K562 (cell line): ENCODE measurements around the gene ARL11. TPM values are rescaled to one million over a fixed set of nuclear protein-coding genes. Genes with fewer than 3 reads are reported as not detected.

Experiments used
- ATAC-seq: fragments of 200-7000 bp; cut with Tn5 transposase; 3 replicates; pipeline ENCODE4 v1.9.1; 2020; ENCODE audit warnings: moderate library complexity
- BruUV-seq: library from RNA; stranded (reverse); fragments of 400-500 nt; replicated peaks from 2 replicates; lab custom pipeline; 2021; lab: Mats Ljungman, UMichigan
- CTCF ChIA-PET: fragments of 300-600 bp; formaldehyde crosslinking; extraction: SDS; loops from one replicate; lab custom pipeline; 2021; ENCODE audit warnings: low intra/inter-chr PET ratio; lab: Yijun Ruan, JAX
- POLR2A ChIA-PET: fragments of 300-600, 350-650 bp; sonication (Branson Sonifier 250); formaldehyde crosslinking; extraction: SDS; loops from one replicate; lab custom pipeline; 2021; ENCODE audit warnings: antibody characterized with exemption, inconsistent platforms; lab: Yijun Ruan, JAX
- DNase-seq, 4 experiments: peaks; one replicate each; pipeline versions ENCODE4 v3.0.0 to v3.0.0-alpha.2; 2011 to 2018; ENCODE audit warnings: low spot score in 3 of 4, mixed read lengths in 3 of 4; ENCODE audit errors: extremely low read depth in 1 of 4
- FAIRE-seq: peaks from 2 replicates; lab custom pipeline; 2011; peaks lifted over from hg19 to GRCh38; lab: Jason Lieb, UNC
- H2AFZ ChIP-seq: 2 replicates; pipeline ENCODE4 v1.6.0; 2011; ENCODE audit warnings: low read depth, low read length, control low read depth, inconsistent platforms
- H3K27ac ChIP-seq: fragments of 200-600 bp; 3 replicates; pipeline ENCODE4 v1.8.0; 2011; ENCODE audit warnings: low read depth, mild to moderate bottlenecking, control low read depth, inconsistent platforms, low read length, moderate library complexity, mixed read lengths; ENCODE audit errors: extremely low read depth
- H3K27me3 ChIP-seq, 2 experiments: fragments of 300-600 bp in 1 of 2; 2 replicates in 1 of 2; 3 replicates in 1 of 2; pipeline versions ENCODE4 v1.6.0 to v1.8.0; 2011; ENCODE audit warnings: inconsistent platforms in 2 of 2, low read length in 2 of 2, mild to moderate bottlenecking in 1 of 2, mixed read lengths in 1 of 2, moderate library complexity in 1 of 2; ENCODE audit not compliant: control insufficient read depth in 2 of 2, insufficient read depth in 2 of 2
- H3K36me3 ChIP-seq: fragments of 300-600 bp; 3 replicates; pipeline ENCODE4 v1.8.0; 2011; ENCODE audit warnings: mild to moderate bottlenecking, low read length, inconsistent platforms; ENCODE audit not compliant: control insufficient read depth, insufficient read depth
- H3K4me1 ChIP-seq, 2 experiments: fragments of 200-600 bp in 1 of 2; replicated peaks in 1 of 2; 2 replicates in 1 of 2; 3 replicates in 1 of 2; pipeline versions ENCODE4 v1.5.1 to v1.8.0; 2011; ENCODE audit warnings: inconsistent platforms in 2 of 2, low read length in 2 of 2, mild to moderate bottlenecking in 1 of 2, mixed read lengths in 1 of 2, moderate library complexity in 1 of 2; ENCODE audit not compliant: control insufficient read depth in 2 of 2, insufficient read depth in 2 of 2
- H3K4me2 ChIP-seq: 2 replicates; pipeline ENCODE4 v1.6.1; 2011; ENCODE audit warnings: low read length, control low read depth, inconsistent platforms, mixed read lengths; ENCODE audit not compliant: insufficient read depth
- H3K4me3 ChIP-seq: fragments of 200-600 bp; sonication (generic), shearing (Covaris generic); 2 replicates; pipeline ENCODE4 v1.5.1; 2016; ENCODE audit warnings: control low read depth, inconsistent platforms
- H3K79me2 ChIP-seq: fragments of 200-600 bp; 3 replicates; pipeline ENCODE4 v1.8.0; 2011; ENCODE audit warnings: low read length, inconsistent platforms; ENCODE audit not compliant: control insufficient read depth, insufficient read depth
- H3K9ac ChIP-seq, 2 experiments: 2 replicates each; pipeline versions ENCODE4 v1.6.0 to v1.6.1; 2011; ENCODE audit warnings: low read depth in 2 of 2, low read length in 2 of 2, control low read depth in 1 of 2, inconsistent platforms in 1 of 2, mild to moderate bottlenecking in 1 of 2, mixed read lengths in 1 of 2; ENCODE audit not compliant: insufficient read depth in 1 of 2
- H3K9me1 ChIP-seq: one replicate; pipeline ENCODE4 v1.6.0; 2011; ENCODE audit warnings: inconsistent platforms, mild to moderate bottlenecking, low read length, moderate library complexity; ENCODE audit not compliant: control insufficient read depth, insufficient read depth
- H3K9me3 ChIP-seq: replicated peaks from 2 replicates; pipeline ENCODE4 v1.5.1; 2011; ENCODE audit warnings: low read depth, low read length, inconsistent platforms; ENCODE audit not compliant: control insufficient read depth, insufficient read depth
- H4K20me1 ChIP-seq: replicated peaks from 2 replicates; pipeline ENCODE4 v1.6.1; 2011; ENCODE audit warnings: low read length, inconsistent platforms, mixed read lengths; ENCODE audit not compliant: control insufficient read depth, insufficient read depth
- GTF3C2 ChIP-seq: IDR thresholded peaks from 3 replicates; pipeline ENCODE4 v1.6.1; 2011; ENCODE audit warnings: borderline replicate concordance, mild to moderate bottlenecking, moderate library complexity; ENCODE audit not compliant: insufficient read length; ENCODE audit errors: extremely low read depth
- L3MBTL2 ChIP-seq: fragments of 450-650 bp; IDR thresholded peaks from 2 replicates; pipeline ENCODE4 v1.6.1; 2016; ENCODE audit warnings: mild to moderate bottlenecking, moderate library complexity
- TAF15 ChIP-seq: fragments of 200-400 bp; formaldehyde crosslinking; IDR thresholded peaks from 2 replicates; pipeline ENCODE4 v1.6.1; 2017; ENCODE audit warnings: mild to moderate bottlenecking, low read depth, low read length, moderate library complexity
- ZNF12 ChIP-seq: sonication (generic); formaldehyde crosslinking; IDR thresholded peaks from 2 replicates; pipeline ENCODE4 v1.4.0; 2020; ENCODE audit warnings: mild to moderate bottlenecking, missing genetic modification reagents
- ZNF407 ChIP-seq: fragments of 450-650 bp; IDR thresholded peaks from 2 replicates; pipeline ENCODE4 v1.6.1; 2016; ENCODE audit warnings: low read depth
- WGBS: fragments of 100-300 bp; shearing (Covaris generic); methylation state at CpG from one replicate; pipeline ENCODE4 v1.1.6; 2016; ENCODE audit warnings: low coverage, mixed read lengths; ENCODE audit not compliant: insufficient coverage; ENCODE audit errors: missing lambda C conversion rate; 5-methylcytosine and 5-hydroxymethylcytosine counted together
- in situ Hi-C: fragments of 300-500 bp; cut with MboI; formaldehyde crosslinking; loops from 4 replicates; pipeline ENCODE4 v1.15.0; 2018; ENCODE audit warnings: inconsistent platforms, mixed read lengths
- intact Hi-C: fragments of 100-400 bp; cut with micrococcal nuclease; formaldehyde crosslinking; loops from 2 replicates; pipeline ENCODE4 v1.14.2; 2022
- polyA plus RNA-seq, 8 experiments: library from polyadenylated mRNA; depleted of rRNA in 4 of 8; stranded (reverse) in 5 of 8; unstranded in 3 of 8; fragments of >200 nt; fragmentation: Nextera tagmentation in 2 of 8; fragmentation: Illumina TruSeq in 1 of 8; extraction: Ambion mirVana in 2 of 8; extraction: Trizol in 1 of 8; gene quantifications; 2 replicates each; pipeline versions ENCODE4 v1.2.1 to v1.2.3, GENCODE V29; 2011 to 2014; ENCODE audit warnings: inconsistent platforms in 1 of 8, missing spikeins in 1 of 8
- total RNA-seq, 7 experiments: library from RNA; depleted of rRNA in 6 of 7; stranded (reverse); fragments of >200 nt in 6 of 7; fragmentation: Illumina TruSeq in 2 of 7; extraction: Trizol in 2 of 7; gene quantifications; 2 replicates each; pipeline versions ENCODE4 v1.2.1 to v1.2.3, GENCODE V29; 2011 to 2021; ENCODE audit warnings: low replicate concordance in 1 of 7

Gene ARL11
- total and polyA plus RNA-seq, 9 of the 15 experiments (the other 6 are each of a cell fraction or from before 2014, with no cell fraction given), result 0.18 to 0.87 (median 0.45) TPM

- WGBS, result 16% methylated on average over 20 of the region's 22 CpGs
- Histone ChIP-seq H3K27ac (no peak overlapping the region), H3K9ac (peak overlapping the region in 1 of 2 experiments; percentile 86; a peak in 2 of 4 replicates), H3K36me3 (no peaks in the 10 kb centered on the region), H3K9me3 (no peaks in the 10 kb centered on the region), H3K27me3 (no peaks in the 10 kb centered on the region), H3K9me1 (no peaks in the 10 kb centered on the region), H4K20me1 (no peaks in the 10 kb centered on the region)
- no peak for FAIRE-seq
- peak; percentile 59 for ATAC-seq
- BruUV-seq, result no TSS peak
- in situ Hi-C loops, result no loop called here
- POLR2A ChIA-PET, result interaction anchor here (0.7 to 1.1 kb wide), 2 partner anchors 10 to 13 kb away, joined by 3 to 4 read pairs; no protein-coding TSS in a partner anchor
- peak; percentile 85 for TF ChIP-seq ZNF407
- no peak for TF ChIP-seq TAF15
- TF ChIP-seq ZNF12 (CRISPR knock-in tag), result no peak
- TF ChIP-seq GTF3C2, result no peak
- 0 out of 2 replicates have a peak, but pooled peaks have one; percentile 13 for TF ChIP-seq L3MBTL2
- TF ChIP-seq, all 486 proteins: peak for 2
- Histone ChIP-seq H2AFZ (peak overlapping the region; percentile 75), H3K4me1 (peaks cover 0 to 5% of the 10 kb centered on the region in 2 experiments; a peak in 2 of 5 replicates), H3K79me2 (no peaks in the 10 kb centered on the region), H3K4me3 (no peak overlapping the region), H3K4me2 (peak overlapping the region; percentile 49)
- CTCF ChIA-PET, result no interaction called here
- intact Hi-C loops, result no loop called here
- DNase-seq, result no peak
These were observed 8.1 kb upstream of the ARL11 start for GRCh38 chr13:49620170-49620621.
